HAP-1 (cell line): ENCODE measurements around the gene CEP170B.

Experiments
- DNase-seq, 2 experiments: peaks; one replicate each; pipeline ENCODE4 v3.0.0-alpha.2; 2016 to 2020; ENCODE audit warnings: low spot score in 2 of 2
- H3K27me3 ChIP-seq: fragments of 250-450 bp; sonication (Bioruptor Pico); 2 replicates; pipeline ENCODE4 v1.5.1; 2020; ENCODE audit warnings: low read depth, mild to moderate bottlenecking, moderate library complexity
- H3K36me3 ChIP-seq: fragments of 250-450 bp; sonication (Bioruptor Pico); replicated peaks from 2 replicates; pipeline ENCODE4 v1.5.1; 2020; ENCODE audit warnings: mild to moderate bottlenecking
- H3K4me1 ChIP-seq: fragments of 250-450 bp; sonication (Bioruptor Pico); 2 replicates; pipeline ENCODE4 v1.5.1; 2020; ENCODE audit warnings: mild to moderate bottlenecking
- H3K4me3 ChIP-seq: fragments of 250-450 bp; sonication (Bioruptor Pico); 2 replicates; pipeline ENCODE4 v1.5.1; 2020; ENCODE audit warnings: mild to moderate bottlenecking, moderate library complexity
- H3K9me3 ChIP-seq: fragments of 250-450 bp; sonication (Bioruptor Pico); 2 replicates; pipeline ENCODE4 v1.5.1; 2020; ENCODE audit warnings: mild to moderate bottlenecking, moderate library complexity
- in situ Hi-C: fragments of 300-500 bp; cut with MboI; formaldehyde crosslinking; loops from 3 replicates; pipeline ENCODE4 v1.14.3; 2020; ENCODE audit warnings: low sequenced_read_pairs, inconsistent platforms, mixed read lengths

Gene CEP170B

DNA sequence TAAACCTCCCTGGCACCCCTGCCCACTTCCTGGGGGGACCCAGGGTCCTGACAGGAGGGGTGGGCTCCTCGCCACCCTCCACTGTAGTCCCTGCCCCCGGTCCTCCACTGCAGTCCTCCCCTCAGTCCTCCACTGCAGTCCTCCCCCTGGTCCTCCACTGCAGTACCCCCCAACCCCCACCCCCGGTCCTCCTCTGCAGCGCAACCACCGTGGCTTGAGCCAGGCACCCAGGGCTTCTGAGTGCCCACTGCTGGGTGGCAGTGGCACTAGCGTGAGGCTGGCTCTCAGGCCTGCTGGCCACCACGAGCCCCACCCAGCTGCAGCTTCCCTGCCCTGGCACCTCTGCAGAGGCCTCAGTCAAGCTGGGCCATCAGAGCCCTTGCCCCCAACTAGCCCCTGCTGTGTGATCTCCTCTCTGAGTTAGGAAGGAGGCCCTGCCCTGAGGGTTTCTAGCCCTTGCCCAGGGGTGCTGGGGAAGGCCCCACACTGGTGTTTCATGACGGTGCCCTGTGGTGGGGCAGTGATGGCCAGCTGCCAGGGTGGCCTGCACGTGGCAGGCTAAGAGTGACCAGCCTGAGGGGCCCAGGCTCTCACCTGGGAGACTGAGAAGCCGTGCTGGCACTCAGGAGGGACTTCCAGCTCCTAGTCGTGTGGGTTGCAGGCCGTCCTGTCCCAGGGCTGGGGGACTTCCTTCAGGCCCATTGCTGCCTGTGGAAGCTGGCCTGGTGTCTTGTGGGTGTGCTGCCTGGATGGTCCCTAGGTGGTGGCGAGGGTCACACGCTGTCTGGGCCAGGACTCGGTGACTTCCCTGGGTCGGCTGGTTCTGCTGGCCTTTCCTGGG is 9.7 kb downstream of the CEP170B start:
- in situ Hi-C loops: no loop called here
- no peaks in the 10 kb centered on the region for H3K27me3 ChIP-seq
- H3K4me3 ChIP-seq: no peak overlapping the region
- no peaks in the 10 kb centered on the region for H3K36me3 ChIP-seq
- no peaks in the 10 kb centered on the region for H3K9me3 ChIP-seq
- no peaks in the 10 kb centered on the region for H3K4me1 ChIP-seq
- DNase-seq: no peak

DNA sequence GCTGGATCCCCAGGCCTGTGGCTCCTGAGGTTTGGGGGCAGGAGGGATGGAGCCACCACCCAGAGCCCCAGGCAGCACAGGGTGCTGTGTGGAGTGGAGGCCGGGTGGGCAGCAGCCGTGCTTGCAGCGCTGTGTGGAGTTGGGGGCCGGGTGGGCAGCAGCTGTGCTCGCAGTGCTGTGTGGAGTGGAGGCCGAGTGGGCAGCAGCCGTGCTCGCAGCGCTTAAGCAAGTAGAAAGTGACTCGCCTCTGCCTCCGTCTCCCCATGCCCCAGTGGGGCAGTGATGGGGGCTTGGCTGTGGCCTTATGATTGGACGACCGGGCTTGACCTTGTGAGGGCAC is 10.3 kb downstream of the CEP170B start:
- Histone ChIP-seq H3K36me3 (0 out of 2 replicates have a peak, but pooled peaks cover 3% of the 10 kb centered on the region), H3K9me3 (no peaks in the 10 kb centered on the region), H3K27me3 (no peaks in the 10 kb centered on the region), H3K4me1 (no peaks in the 10 kb centered on the region), H3K4me3 (no peak overlapping the region)
- in situ Hi-C loops: no loop called here
- DNase-seq: no peak

- DNase-seq: no peak
- Histone ChIP-seq H3K36me3 (0 out of 2 replicates have a peak, but pooled peaks cover 4% of the 10 kb centered on the region), H3K4me3 (no peak overlapping the region), H3K4me1 (no peaks in the 10 kb centered on the region), H3K9me3 (no peaks in the 10 kb centered on the region), H3K27me3 (no peaks in the 10 kb centered on the region)
- in situ Hi-C loops: no loop called here
These were observed 10.7 kb downstream of the CEP170B start for GRCh38 chr14:104875811-104876210.

DNA sequence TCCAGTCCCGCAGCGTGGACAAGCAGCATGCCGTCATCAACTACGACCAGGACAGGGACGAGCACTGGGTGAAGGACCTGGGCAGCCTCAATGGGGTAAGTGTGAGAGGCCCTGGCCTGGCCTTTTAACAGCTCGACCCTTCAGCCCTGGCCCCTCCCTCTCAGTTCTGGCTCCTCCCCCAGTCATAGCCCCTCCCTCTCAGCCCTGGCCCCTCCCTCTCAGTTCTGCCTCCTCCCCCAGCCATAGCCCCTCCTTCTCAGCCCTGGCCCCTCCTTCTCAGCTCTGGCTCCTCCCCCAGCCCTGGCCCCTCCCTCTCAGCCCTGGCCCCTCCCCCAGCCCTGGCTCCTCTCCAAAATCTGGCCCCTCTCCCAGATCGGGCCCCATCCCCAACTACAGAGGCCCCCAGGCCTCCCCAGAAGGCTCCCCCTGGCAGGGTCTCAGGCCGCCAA is 11.2 kb downstream of the CEP170B start:
- Histone ChIP-seq H3K27me3 (no peaks in the 10 kb centered on the region), H3K4me3 (no peak overlapping the region), H3K4me1 (no peaks in the 10 kb centered on the region), H3K36me3 (0 out of 2 replicates have a peak, but pooled peaks cover 4% of the 10 kb centered on the region), H3K9me3 (no peaks in the 10 kb centered on the region)
- in situ Hi-C loops: no loop called here
- peak in 1 of 2 experiments; percentile 62 for DNase-seq

DNA sequence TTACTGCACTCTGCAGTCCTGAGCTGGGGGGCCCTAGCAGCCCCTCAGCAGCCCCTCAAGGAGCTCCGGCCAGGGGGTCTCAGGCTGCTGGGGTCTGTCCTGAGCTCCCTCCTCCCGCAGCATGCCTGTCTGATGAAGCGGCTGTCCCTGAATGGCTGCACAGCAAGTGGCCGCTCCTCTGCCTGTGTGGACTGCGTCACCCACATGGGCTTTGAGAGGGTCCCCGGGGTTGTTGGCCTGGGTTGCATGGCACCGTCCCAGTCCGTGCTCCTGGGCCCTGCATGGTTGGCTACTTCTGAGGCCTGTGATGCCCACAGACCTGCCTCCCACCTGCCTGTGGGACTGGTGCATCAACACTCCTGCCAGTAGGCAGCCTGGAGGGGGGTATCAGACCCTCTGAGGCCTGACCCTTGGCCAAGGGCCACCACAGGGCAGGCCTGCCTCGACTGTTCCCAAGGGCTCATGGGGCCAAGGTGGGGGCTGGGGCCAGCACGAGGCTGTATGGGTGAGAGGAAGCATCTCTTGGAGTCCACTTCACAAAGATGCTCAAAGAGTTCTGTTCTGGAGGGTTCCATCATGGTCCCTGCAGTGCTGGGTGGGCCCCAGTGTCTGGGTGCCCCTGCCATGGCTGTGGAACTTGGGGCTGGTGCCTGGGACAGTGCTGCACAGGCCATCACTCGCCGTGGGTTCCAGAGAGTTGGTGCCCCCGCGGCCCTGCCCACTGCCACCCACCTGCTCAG is 12.2 kb downstream of the CEP170B start:
- in situ Hi-C loops: no loop called here
- no peak for DNase-seq
- H3K4me1 ChIP-seq: no peaks in the 10 kb centered on the region
- H3K27me3 ChIP-seq: no peaks in the 10 kb centered on the region
- no peaks in the 10 kb centered on the region for H3K9me3 ChIP-seq
- 0 out of 2 replicates have a peak, but pooled peaks cover 4% of the 10 kb centered on the region for H3K36me3 ChIP-seq
- H3K4me3 ChIP-seq: no peak overlapping the region

- H3K4me1 ChIP-seq: no peaks in the 10 kb centered on the region
- in situ Hi-C loops: no loop called here
These were observed 12.9 kb downstream of the CEP170B start for GRCh38 chr14:104877806-104878550.

GRCh38 chr14:104878582-104878981 is 13.5 kb downstream of the CEP170B start:
- peaks cover 7% of the 10 kb centered on the region for H3K36me3 ChIP-seq
- H3K4me1 ChIP-seq: no peaks in the 10 kb centered on the region
- H3K4me3 ChIP-seq: no peak overlapping the region
- no peak for DNase-seq
- H3K9me3 ChIP-seq: no peaks in the 10 kb centered on the region
- H3K27me3 ChIP-seq: no peaks in the 10 kb centered on the region
- in situ Hi-C loops: no loop called here

More at GRCh38 chr14:104877806-104878550, 12.9 kb downstream of the CEP170B start:
- Histone ChIP-seq H3K9me3 (no peaks in the 10 kb centered on the region), H3K36me3 (0 out of 2 replicates have a peak, but pooled peaks cover 4% of the 10 kb centered on the region), H3K4me3 (no peak overlapping the region), H3K27me3 (no peaks in the 10 kb centered on the region)
- no peak for DNase-seq

- H3K9me3 ChIP-seq: no peaks in the 10 kb centered on the region
- no peaks in the 10 kb centered on the region for H3K27me3 ChIP-seq
- peaks cover 11% of the 10 kb centered on the region for H3K36me3 ChIP-seq
- H3K4me1 ChIP-seq: no peaks in the 10 kb centered on the region
- H3K4me3 ChIP-seq: no peak overlapping the region
- in situ Hi-C loops: no loop called here
- no peak for DNase-seq
These were observed 14.3 kb downstream of the CEP170B start for GRCh38 chr14:104879201-104879982.

- Histone ChIP-seq H3K4me3 (no peak overlapping the region), H3K9me3 (no peaks in the 10 kb centered on the region), H3K27me3 (no peaks in the 10 kb centered on the region), H3K4me1 (no peaks in the 10 kb centered on the region), H3K36me3 (peaks cover 11% of the 10 kb centered on the region)
- in situ Hi-C loops: no loop called here
- no peak for DNase-seq
These were observed 15.0 kb downstream of the CEP170B start for GRCh38 chr14:104879983-104880565.

DNA sequence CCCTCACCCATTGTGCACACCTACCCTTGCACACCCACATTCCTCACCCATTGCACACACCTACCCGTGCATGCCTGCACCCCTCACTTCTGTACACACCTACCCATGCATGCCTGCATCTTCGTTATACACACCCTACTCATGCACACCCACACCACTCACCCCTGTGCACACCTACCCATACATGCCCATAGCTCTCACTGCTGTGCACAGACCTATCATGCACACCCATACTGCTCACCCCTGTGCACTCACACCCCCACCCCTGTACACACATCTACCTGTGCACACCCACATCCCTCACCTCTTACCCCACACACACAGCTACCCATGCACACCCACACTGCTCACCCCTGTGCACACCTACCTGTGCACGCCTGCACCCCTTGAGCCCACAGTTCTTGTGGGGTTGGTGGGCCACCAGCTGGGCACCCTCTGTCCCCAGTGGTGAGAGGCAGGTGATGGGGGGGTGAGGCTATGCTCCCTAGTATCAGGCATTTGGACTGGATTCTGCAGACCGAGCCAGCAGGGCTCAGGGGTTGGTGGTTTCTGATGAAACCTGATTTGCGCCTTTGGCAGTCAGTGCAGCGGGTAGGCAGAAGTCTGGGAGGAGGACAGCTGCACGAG is 15.6 kb downstream of the CEP170B start:
- in situ Hi-C loops: no loop called here
- no peaks in the 10 kb centered on the region for H3K9me3 ChIP-seq
- no peaks in the 10 kb centered on the region for H3K27me3 ChIP-seq
- H3K4me3 ChIP-seq: no peak overlapping the region
- H3K36me3 ChIP-seq: peaks cover 14% of the 10 kb centered on the region
- DNase-seq: no peak
- no peaks in the 10 kb centered on the region for H3K4me1 ChIP-seq

- Histone ChIP-seq H3K9me3 (no peaks in the 10 kb centered on the region), H3K4me1 (no peaks in the 10 kb centered on the region), H3K4me3 (no peak overlapping the region), H3K36me3 (peaks cover 17% of the 10 kb centered on the region), H3K27me3 (no peaks in the 10 kb centered on the region)
- no peak for DNase-seq
- in situ Hi-C loops: no loop called here
These were observed 16.4 kb downstream of the CEP170B start for GRCh38 chr14:104881369-104881979.

GRCh38 chr14:104882325-104882973 is 17.4 kb downstream of the CEP170B start:
- Histone ChIP-seq H3K4me3 (no peak overlapping the region), H3K36me3 (peaks cover 19% of the 10 kb centered on the region), H3K4me1 (no peaks in the 10 kb centered on the region), H3K27me3 (no peaks in the 10 kb centered on the region), H3K9me3 (no peaks in the 10 kb centered on the region)
- DNase-seq: peak; percentile 16 to 78
- in situ Hi-C loops: no loop called here
